ENCODE data around the gene S100Z. TPM values are rescaled to one million over a fixed set of nuclear protein-coding genes. Genes with fewer than 3 reads are reported as not detected.
A peak's percentile ranks its signal among the peaks of the same experiment; 100 is the strongest.

S100Z gene
- total and polyA plus RNA-seq, 9 of the 15 experiments (the other 6 are each of a cell fraction or from before 2014, with no cell fraction given): 0.15 to 0.42 (median 0.20) TPM; not detected in 6

DNA sequence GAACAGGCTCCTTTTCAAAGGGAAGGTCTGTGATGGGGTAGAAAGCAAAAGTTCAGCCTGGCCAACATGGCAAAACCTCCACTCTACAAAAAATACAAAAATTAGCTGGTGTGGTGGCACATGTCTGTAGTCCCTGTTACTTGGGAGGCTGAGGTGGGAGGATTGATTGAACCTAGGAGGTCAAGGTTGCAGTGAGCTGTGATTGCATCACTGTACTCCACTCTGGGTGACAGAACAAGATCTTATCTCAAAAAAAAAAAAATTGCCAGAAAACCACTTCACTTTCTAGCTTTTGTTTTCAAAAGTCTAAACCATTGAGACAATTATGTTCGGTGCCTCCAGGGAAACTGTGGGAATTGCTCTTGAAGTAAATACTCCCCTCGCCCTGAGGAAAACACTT, 43.5 kb downstream of the S100Z start (continued):
- TF ChIP-seq, protein P1, sequence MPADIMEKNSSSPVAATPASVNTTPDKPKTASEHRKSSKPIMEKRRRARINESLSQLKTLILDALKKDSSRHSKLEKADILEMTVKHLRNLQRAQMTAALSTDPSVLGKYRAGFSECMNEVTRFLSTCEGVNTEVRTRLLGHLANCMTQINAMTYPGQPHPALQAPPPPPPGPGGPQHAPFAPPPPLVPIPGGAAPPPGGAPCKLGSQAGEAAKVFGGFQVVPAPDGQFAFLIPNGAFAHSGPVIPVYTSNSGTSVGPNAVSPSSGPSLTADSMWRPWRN (IDR thresholded peaks at IDR 0.05; ENCODE audit: low read depth): no peak
- no peak for TF ChIP-seq STAT5A (IDR thresholded peaks at IDR 0.05; ENCODE audit: borderline replicate concordance, low read length)
- no peak for TF ChIP-seq EGR1 (conservative IDR thresholded peaks at IDR 0.05)
- no peak for TF ChIP-seq SMARCA5 (IDR thresholded peaks at IDR 0.05)

DNA sequence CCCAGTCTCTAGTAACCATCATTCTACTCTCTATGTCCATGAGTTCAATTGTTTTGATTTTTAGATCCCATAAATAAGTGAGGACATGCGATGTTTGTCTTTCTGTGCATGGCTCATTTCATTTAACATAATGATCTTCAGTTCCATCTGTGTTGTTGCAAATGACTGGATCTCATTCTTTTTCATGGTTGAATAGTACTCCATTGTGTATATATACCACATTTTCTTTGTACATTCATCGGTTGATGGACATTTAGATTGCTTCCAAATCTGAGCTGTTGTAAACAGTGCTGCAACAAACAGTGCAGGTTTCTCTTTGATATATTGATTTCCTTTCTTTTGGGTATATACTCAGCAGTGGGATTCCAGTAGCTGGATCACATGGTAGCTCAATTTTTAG, 46.4 kb downstream of the S100Z start:
- FAIRE-seq (peak; percentile 37), DNase-seq (ENCODE audit: extremely low read depth in 1 of 4, low spot score in 3 of 4) (no peak), ATAC-seq (no peak)
- Histone ChIP-seq H3K27me3 (ENCODE audit: control insufficient read depth in 2 of 2, insufficient read depth in 2 of 2, low read length in 2 of 2) (no peaks in the 10 kb centered on the region; a peak in 2 of 5 replicates), H3K27ac (ENCODE audit: extremely low read depth, low read depth, low read length) (no peak overlapping the region), H3K4me1 (replicated peaks in 1 of 2; ENCODE audit: control insufficient read depth in 2 of 2, insufficient read depth in 2 of 2, low read length in 2 of 2) (no peaks in the 10 kb centered on the region), H3K9me1 (ENCODE audit: control insufficient read depth, insufficient read depth, low read length) (no peaks in the 10 kb centered on the region), H3K4me2 (ENCODE audit: insufficient read depth, low read length) (no peak overlapping the region), H3K4me3 (no peak overlapping the region), H3K79me2 (ENCODE audit: control insufficient read depth, insufficient read depth, low read length) (no peaks in the 10 kb centered on the region), H3K9ac (ENCODE audit: insufficient read depth in 1 of 2, low read depth in 2 of 2, low read length in 2 of 2) (no peak overlapping the region), H2AFZ (ENCODE audit: low read depth, low read length) (no peak overlapping the region), H4K20me1 (replicated peaks; ENCODE audit: control insufficient read depth, insufficient read depth, low read length) (no peaks in the 10 kb centered on the region), H3K9me3 (replicated peaks; ENCODE audit: control insufficient read depth, insufficient read depth, low read depth, low read length) (0 out of 2 replicates have a peak, but pooled peaks cover 4% of the 10 kb centered on the region), H3K36me3 (ENCODE audit: control insufficient read depth, insufficient read depth, low read length) (no peaks in the 10 kb centered on the region)
- no peak for TF ChIP-seq SMAD4 (CRISPR knock-in tag; conservative IDR thresholded peaks at IDR 0.05)
- TF ChIP-seq ZNF146 (CRISPR knock-in tag; IDR thresholded peaks at IDR 0.05; ENCODE audit: unreplicated experiment): peak; percentile 48
- ChIA-PET POLR2A (interaction anchor here (0.9 kb wide), 1 partner anchor 9 kb away, joined by 3 read pairs; no protein-coding TSS in a partner anchor), CTCF (ENCODE audit: low intra/inter-chr PET ratio) (no interaction called here)
- no TSS peak for BruUV-seq (replicated peaks)
- intact Hi-C loops (cut with micrococcal nuclease) (no loop called here), in situ Hi-C loops (cut with MboI) (no loop called here)
- 3% methylated on average over 2 of the region's 2 CpGs for WGBS (ENCODE audit: insufficient coverage, low coverage, missing lambda C conversion rate)
